Breast epithelium (tissue), 3 donors: ENCODE results near the gene TVP23A.

ENCODE experiments used
- CTCF ChIP-seq, 3 donors: fragments of 450-650 bp; IDR thresholded peaks; one replicate each; pipeline ENCODE4 v1.5.1; 2016 to 2017; ENCODE audit warnings: antibody characterized with exemption in 3 of 3, mild to moderate bottlenecking in 3 of 3, moderate library complexity in 3 of 3
- POLR2A ChIP-seq: fragments of 450-650 bp; IDR thresholded peaks from one replicate; pipeline ENCODE4 v1.6.1; 2016; ENCODE audit warnings: antibody characterized with exemption, mild to moderate bottlenecking, moderate library complexity

- TF ChIP-seq CTCF (IDR thresholded peaks at IDR 0.05): no peak
- no peak for TF ChIP-seq POLR2A
Observed at GRCh38 chr16:10780628-10781027, 38.0 kb downstream of the TVP23A start.
